Embryonic facial prominence (tissue), 1 donor: ENCODE data around the gene C4A.
"Not testable (repeated sequence)": the region's sequence is repeated elsewhere in the genome, so short reads cannot be mapped to it uniquely, and the experiment has no call there.

ENCODE experiments used
- DNase-seq: peaks from one replicate; pipeline ENCODE4 v3.0.0-alpha.2; 2016; ENCODE audit errors: extremely low spot score

Gene C4A

DNA sequence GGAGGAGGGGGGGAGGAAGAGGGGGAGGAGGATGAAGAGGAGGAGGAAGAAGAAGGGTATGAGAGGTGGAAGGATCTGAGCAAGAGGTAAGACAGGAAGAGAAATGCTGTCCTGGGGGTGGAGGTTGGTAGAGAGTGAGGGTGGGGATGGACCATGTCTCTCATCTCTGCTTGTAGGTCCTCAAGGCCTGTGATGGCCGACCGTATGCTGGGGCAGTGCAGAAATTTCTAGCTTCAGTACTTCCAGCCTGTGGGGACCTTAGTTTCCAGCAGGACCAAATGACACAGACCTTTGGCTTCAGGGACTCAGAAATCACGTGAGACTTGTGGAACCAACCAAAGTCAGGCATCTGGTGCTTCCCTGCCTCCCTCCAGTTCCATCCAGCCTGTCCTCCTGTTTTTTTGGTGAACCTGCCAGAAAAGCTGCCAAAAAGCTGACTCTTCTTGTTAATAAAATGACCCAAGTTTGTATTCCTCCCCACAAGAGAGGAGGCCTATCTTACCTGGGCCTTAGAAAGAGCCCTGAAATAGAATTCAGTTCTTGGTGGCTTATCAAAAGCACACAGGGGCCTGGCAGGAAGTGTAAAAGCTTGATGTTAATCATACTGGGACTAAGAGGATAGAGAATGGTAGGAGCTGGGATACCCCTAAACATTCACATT lies 2.5 kb upstream of the C4A start:
- DNase-seq = no peak

GRCh38 chr6:31980195-31980876 lies 1.5 kb upstream of the C4A start:
- not testable (repeated sequence) for DNase-seq

- DNase-seq = not testable (repeated sequence)
Observed at GRCh38 chr6:31980998-31981397, 859 bp upstream of the C4A start.

- DNase-seq = not testable (repeated sequence)
Observed at GRCh38 chr6:31989363-31989762, 7.5 kb downstream of the C4A start.

GRCh38 chr6:31994421-31994820 lies 12.6 kb downstream of the C4A start:
- not testable (repeated sequence) for DNase-seq

- DNase-seq = not testable (repeated sequence)
Observed at GRCh38 chr6:31996385-31996784, 14.5 kb downstream of the C4A start.

DNA sequence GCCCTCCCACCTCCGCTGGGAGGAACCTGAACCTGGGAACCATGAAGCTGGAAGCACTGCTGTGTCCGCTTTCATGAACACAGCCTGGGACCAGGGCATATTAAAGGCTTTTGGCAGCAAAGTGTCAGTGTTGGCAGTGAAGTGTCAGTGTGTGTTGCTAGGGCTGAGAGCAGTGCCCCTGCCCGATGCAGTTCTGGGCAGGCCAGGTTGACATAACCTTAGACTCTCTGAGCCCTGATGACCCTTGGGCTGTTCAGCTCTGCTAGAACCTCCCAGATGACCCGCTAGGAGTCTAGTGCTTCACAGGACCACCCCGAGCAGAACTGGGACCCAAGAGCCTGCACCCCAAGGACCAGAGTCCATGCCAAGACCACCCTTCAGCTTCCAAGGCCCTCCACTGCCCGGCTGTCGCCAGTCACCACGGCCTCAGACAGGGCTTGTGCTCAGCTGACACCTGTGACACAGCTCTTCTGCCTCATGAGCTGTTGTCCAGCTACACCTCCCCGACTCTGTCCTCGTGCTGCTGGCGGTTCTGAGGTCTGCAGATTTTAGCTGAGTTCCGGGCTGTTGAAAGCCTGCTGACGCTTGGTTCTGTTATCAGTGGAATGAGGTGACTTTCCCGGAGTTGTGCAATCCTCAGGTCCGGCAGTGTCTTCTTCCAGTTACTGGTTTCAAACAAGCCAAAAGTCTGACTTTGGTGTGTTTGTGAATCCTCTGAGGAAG lies 20.9 kb downstream of the C4A start:
- DNase-seq = not testable (repeated sequence)

- DNase-seq = not testable (repeated sequence)
Observed at GRCh38 chr6:32003301-32003700, 21.4 kb downstream of the C4A start.

- DNase-seq = not testable (repeated sequence)
Observed at GRCh38 chr6:32004393-32004792, 22.5 kb downstream of the C4A start.

- not testable (repeated sequence) for DNase-seq
Observed at GRCh38 chr6:32004864-32005537, 23.1 kb downstream of the C4A start.

- not testable (repeated sequence) for DNase-seq
Observed at GRCh38 chr6:32005538-32005880, 23.7 kb downstream of the C4A start.

- DNase-seq = not testable (repeated sequence)
Observed at GRCh38 chr6:32005991-32006529, 24.2 kb downstream of the C4A start.

DNA sequence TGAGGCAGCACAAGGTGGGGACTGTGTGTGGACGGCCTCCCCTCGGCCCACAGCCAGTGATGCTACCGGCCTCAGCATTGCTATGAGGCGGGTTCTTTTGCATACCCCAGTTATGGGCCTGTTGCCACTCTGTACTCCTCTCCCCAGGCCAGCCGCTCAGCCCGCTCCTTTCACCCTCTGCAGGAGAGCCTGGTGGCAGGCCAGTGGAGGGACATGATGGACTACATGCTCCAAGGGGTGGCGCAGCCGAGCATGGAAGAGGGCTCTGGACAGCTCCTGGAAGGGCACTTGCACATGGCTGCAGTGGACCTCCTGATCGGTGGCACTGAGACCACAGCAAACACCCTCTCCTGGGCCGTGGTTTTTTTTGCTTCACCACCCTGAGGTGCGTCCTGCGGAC lies 25.2 kb downstream of the C4A start:
- not testable (repeated sequence) for DNase-seq

DNA sequence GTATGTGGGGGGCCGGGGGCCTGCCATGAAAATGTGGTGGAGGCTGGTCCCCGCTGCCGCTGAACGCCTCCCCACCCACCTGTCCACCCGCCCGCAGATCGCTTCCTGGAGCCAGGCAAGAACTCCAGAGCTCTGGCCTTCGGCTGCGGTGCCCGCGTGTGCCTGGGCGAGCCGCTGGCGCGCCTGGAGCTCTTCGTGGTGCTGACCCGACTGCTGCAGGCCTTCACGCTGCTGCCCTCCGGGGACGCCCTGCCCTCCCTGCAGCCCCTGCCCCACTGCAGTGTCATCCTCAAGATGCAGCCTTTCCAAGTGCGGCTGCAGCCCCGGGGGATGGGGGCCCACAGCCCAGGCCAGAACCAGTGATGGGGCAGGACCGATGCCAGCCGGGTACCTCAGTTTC lies 26.2 kb downstream of the C4A start:
- not testable (repeated sequence) for DNase-seq

DNA sequence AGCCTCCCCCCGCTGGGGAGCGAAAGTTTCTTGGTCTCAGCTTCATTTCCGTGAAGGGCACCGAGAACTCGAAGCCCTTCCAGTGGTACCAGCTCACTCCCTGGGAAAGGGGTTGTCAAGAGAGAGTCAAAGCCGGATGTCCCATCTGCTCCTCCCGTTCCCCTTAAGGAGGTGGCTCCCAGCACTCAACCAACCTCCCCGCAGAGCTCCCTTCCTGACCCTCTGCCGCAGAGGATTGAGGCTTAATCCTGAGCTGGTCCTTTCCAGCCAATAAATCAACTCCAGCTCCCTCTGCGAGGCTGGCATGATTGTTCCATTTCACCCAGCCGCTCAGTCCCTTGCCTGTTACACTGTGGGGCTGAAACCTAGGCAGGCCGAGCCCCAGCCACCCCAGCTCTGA lies 26.8 kb downstream of the C4A start:
- DNase-seq = not testable (repeated sequence)

- not testable (repeated sequence) for DNase-seq
Observed at GRCh38 chr6:32009537-32009936, 27.7 kb downstream of the C4A start.

GRCh38 chr6:32010856-32011530 lies 29.1 kb downstream of the C4A start:
- DNase-seq = not testable (repeated sequence)

GRCh38 chr6:32012941-32013617 lies 31.2 kb downstream of the C4A start:
- not testable (repeated sequence) for DNase-seq

GRCh38 chr6:32013738-32014137 lies 31.9 kb downstream of the C4A start:
- not testable (repeated sequence) for DNase-seq

DNA sequence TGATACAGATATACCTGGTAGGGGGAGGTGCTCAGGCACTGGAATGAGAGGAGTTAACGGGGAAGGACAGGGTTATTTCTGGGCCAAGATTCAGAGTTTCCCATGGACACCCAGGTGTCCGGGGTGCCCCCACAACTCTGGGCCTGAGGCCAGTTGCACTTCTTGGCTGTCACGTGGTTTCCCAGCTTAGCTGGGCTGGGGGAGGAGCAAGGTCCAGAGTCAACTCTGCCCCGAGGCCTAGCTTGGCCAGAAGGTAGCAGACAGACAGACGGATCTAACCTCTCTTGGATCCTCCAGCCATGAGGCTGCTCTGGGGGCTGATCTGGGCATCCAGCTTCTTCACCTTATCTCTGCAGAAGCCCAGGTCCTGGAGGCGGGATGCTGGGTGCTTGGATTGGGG lies 32.7 kb downstream of the C4A start, which contains the start of gene C4B:
TSS of gene C4B (plus strand) at position 249 of the 400 bp plus-strand sequence. CDS start at position 300, 51 bp downstream.
- DNase-seq = not testable (repeated sequence)
